T-helper 1 cell (primary cell): ENCODE measurements around the gene COG5.
"Not testable (repeated sequence)": the region's sequence is repeated elsewhere in the genome, so short reads cannot be mapped to it uniquely, and the experiment has no call there.

Source experiments
- DNase-seq, 5 donors: peaks; one replicate each; pipeline ENCODE4 v3.0.0-alpha.2; 2012 to 2020

The COG5 gene

DNA sequence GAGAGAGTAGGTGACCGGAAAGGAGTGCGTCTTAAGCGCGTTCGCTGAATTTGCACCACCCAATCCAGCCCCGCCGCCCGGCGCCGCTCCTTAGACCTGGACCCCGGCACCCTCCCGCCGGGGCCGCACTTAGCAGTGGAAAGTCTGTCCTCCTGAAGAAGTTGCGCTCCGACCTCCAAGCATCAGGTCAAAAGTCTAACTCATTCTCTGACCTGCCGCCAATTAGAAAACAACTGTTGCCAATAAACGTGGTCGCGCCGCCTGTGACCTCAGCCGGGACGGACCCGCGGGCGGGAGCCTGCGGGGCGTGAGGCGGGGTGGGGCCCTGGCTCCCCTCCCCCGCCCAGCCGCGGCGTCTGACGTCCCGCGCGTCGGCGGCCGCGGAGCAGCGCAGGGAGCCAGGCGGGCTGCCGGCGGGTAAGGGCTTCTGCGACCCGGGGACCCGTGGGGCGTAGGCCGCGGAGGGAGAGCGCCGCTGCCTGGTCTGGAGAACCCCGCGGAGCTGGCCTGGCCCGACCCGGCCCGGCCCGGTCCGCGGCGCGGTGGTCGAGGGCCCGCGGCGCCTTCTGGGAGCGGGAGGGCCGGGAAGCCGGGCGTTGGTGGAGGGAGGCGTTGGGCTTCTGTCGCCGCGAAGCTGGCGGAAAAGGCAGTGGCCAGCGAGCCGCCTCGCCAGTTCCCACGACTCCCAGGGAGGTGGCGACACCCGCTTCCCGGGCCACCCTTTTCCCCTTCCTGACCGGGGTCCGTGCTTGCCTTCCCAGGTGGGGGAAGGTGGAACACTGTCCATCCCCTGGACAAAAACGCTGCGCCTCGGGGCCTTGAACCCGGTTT lies 16.4 kb upstream of the COG5 start, which contains the start of gene BCAP29:
Gene BCAP29, plus strand, starts transcription at position 362 of the 831 bp plus-strand sequence. CDS start 527 bp downstream, outside the sequence.
- peak; percentile 41 to 75 (median 47) for DNase-seq

DNA sequence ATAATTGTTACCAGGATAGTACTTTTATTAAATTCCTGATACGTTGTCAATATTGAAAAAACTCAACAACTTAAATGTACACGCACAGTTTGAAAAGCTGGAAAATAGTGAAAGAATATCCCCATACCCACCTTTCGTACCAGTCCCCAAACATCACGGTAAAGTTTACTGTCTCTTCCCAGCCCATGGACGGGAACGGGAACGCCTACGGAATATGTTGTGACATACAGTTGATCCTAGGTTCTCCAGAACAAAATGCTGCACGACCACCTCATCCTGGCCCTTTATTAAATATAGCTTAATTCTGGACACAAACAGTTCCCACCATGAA lies 15.8 kb upstream of the COG5 start:
- DNase-seq: no peak

DNA sequence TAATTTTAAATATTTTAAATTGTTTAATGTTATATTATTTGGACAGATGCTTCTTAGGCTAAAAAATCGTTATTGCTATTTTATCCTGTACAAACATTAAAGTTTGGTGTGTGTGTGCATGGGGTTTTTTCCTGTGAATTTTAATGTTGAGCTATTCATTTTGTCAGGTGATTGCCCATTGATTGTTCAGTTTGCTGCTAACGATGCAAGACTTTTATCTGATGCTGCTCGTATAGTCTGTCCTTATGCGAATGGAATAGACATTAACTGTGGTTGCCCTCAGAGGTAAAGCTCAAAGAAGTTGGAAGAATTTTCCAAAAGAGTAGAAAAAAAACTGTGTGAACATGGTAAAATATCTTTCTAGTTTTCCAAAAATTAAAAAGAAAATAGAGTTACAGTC lies 9.8 kb upstream of the COG5 start:
- no peak for DNase-seq

DNA sequence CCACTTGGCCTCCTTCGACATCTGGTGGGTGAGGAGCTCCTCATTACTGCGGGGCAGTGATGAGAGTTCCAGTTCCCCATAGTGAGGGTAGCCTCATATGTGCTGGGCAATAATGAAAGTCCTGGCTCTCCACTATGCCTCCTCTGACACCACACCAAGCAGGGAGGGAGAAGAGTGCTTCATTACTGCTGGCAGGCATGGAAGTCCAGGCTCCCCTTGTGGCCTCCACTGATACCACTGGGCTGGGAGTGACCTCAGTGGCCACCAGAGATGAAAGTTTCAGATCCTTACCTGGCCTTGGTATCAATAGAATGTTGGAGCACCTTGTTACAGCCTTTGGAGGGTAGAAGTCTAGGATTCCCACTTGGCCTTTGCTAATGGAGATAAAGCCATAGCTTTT lies 6.6 kb upstream of the COG5 start:
- no peak for DNase-seq

DNA sequence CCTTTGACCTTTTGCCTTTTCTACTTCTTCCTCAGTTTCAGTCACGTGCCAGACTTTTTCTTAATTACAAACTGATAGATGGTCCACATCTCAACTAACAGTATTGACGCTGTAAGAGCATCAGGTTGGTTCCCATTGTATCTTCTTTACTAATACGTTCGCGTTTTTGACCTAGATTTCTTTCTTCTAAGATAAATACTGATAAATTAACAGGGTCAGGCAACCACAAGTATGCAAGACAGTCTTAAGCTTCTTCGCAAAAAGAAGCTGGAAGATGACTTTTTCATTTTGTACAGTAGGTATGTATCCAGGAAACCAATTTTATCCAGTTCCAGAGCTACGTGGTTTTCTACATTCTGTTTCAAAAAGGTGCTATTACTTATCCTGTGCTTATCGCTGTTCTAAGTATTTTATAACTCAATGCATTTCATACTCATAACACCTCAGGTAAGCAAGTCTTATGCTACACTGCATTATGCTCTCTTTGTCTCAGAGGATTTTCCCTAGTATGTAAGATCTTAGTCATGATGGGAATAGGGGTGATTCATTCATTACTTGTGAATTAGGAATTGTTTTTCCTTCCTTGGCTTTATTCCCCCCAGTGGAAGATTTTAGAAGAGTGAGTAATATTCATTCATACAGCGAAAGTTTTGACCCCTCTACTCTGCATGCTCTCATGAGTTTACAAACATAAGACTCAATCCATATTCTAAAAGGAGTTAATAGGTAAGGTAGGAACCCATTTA lies 1.0 kb upstream of the COG5 start:
- no peak for DNase-seq

DNA sequence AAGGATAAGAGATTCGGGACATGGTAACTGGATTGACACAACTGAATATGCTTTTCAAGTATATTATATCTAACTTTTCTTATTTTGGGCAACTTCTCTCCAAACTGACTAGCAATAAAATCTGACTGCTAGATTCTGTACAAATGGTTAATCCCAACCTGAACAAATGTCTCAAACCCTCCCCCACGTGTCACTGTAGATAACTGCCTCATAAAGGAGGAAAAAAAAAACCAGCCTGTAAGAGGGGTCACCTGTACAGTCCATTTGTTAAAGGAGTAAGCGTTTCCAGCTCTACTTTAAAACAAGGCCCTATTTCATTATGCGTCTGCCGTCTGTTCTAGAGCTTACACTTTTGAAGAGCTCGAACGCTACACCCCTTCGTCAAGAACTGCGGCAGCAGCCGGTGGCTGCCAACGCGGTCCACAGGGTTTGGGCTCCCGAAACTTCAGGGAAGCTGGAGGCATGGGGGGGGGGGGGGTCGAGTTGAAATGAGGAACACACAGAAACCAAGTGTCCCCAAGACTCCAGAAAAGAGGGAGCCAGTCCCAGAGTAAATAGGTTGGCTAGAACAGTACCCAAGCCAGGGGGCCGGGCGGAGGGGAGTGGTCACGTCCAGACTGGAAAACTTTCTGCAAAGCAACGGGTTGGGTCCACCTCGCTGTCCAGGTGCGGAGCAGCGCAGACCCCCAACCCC lies 492 bp downstream of the COG5 start:
- peak in 1 of 5 donors; percentile 9 for DNase-seq

DNA sequence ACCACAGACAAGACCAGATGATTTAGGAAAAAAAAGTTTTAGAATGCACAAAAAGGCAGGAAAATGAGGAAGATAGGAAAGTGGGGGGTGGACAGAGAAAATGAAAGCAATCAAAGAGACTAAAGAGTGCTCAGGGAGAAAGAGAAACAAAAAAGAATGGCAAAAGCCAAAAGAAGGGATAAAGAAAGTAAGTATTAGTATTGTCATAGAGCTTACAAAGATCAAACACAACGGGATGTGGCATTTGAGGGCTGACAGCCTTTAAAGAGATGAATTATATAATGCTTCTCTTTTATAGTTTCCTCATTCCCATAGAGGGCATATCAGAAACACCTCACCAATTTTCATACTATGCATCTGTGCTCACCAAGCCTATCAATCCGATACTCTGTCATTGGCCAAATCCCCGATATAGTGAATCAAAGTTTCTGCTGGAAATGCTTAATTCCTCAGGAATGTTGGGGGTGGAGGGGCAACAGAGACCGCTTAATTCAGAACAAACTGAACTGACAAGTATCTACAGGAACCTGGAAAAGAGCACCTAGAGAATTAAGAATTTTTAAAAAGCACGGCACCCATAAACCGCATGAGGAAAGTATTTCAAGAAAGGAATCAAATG lies 2.7 kb downstream of the COG5 start:
- peak in 3 of 5 donors; percentile 26 to 61 (median 36) for DNase-seq

DNA sequence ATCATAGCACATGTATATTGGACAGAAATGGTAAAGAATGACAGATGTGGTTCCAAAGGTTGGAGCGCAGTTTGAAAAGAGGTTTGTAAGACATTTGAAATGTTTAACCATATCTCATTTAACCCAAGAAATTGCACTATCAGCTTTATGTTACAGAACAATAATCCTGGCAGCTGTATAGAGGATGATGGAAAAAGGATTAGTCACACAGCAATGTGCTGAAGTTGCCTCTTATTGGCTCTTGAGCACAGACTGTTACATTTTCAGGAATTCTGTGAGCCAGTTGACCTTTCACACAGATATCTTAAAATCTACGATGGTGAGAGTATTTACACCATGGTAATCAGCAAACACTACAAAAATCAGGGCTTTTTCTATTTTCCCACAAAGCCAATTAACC lies 3.9 kb downstream of the COG5 start:
- DNase-seq: no peak

DNA sequence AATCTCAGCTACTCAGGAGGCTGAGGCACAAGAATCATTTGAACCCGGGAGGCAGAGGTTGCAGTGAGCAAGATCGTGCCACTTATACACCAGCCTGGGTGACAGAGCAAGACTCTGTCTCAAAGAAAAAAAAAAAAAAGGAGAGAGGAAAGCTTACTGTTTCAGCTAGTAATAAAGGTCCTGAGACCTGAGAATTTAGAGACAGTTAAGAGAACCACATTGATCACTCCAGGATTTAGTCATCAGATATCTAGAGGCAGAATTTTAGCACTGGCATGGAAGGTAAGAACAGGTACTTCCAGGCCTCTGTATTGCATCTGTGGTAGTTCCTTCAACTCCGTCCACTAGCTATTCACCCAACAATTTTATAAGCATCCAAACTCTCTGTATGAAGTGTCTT lies 7.8 kb downstream of the COG5 start:
- peak in 1 of 5 donors; percentile 32 for DNase-seq

DNA sequence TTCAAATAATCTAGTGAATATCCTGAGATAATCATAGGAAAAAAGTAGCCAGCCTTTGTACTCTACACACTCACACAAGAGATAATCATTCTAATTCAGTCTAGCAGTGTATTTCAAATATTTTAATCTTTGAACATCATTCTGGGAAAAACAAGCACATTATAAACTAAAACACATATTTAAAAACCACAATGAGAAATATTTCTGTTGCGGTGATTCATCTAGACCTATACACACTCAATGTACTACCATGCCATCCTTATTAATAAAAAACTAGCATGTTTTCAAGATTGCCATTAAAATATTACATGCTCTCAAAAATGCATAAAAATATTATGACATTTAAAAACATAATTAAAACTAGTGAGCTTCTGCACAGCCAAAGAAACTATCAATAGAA lies 11.8 kb downstream of the COG5 start:
- DNase-seq: no peak

DNA sequence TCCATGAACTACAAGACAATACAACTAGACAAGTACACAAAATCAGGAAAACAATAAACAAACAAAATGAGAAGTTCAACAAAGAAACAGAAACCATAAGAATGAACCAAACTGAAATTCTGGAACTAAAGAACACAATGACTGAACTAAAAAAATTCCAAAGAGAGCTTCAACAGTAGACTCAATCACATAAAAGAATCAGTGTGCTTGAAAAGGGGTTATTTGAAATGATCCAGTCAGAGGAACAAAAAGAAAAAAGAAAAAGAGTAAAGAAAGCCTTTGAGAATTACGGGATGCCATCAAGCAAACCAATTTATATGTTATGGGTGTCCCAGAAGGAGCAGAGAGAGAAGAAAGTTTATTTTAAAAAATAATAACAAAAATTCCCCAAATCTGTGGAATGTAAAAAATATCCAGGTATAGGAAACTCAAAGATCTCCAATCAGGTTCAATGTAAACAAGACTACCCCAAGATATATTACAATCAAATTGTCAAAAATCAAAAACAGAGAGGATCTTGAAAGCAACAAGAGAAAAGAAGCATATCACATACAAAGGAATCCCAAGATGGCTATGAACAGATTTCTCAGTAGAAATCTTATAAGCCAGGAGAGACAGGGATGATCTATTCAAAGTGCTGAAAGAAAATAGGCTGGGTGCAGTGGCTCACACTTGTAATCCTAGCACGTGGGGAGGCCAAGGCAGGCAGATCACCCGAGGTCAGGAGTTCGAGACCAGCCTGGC lies 18.7 kb downstream of the COG5 start:
- DNase-seq: no peak

DNA sequence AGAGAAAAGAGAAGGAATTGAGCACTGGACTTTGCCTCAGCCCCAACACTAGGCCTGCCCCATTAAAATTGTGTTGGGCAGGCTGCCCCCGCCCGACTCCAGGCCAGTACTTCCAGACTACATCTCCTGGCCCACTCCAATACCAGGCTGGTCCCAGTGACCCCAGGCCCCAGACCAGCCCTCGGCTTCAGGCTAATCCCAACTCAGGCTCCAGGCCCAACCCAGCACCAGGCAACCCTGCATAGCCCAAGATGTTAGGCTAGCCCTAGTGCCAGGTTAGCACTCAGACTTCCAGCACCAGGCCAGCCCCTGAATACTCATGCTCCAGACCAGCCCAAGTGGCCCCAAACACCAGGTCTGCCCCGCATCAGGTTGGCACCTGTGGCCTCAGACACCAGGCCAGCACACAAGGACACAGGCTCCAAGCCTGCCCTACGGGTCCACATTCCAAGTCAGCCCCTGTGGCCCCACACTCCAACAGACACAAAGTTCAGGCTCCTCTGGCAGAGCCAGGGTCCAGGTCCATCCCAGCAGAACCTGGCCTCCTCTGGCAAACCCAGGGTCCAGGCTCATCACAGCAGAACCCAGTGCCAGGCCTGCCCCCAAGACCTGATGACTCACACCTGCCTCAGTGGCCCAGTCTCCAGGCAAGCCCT lies 20.3 kb downstream of the COG5 start:
- no peak for DNase-seq

DNA sequence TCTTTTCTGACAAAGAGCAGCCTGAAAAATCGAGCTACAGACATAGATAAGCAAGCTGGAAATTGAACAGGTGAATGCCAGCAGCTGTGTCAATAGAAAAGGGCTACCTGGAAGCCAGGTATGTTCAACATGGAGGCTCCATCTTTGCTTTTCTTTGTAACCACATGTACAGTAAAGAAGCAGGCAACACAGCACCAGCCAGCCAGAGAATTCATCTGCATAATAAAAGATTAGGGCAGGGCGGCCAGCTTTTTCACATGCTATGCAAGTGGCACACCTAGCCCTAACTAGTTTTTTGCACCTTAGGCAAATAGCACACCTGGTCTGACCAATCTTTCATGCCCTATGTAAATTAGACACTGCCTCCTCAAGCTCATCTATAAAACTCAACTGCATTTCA lies 25.7 kb downstream of the COG5 start:
- no peak for DNase-seq

DNA sequence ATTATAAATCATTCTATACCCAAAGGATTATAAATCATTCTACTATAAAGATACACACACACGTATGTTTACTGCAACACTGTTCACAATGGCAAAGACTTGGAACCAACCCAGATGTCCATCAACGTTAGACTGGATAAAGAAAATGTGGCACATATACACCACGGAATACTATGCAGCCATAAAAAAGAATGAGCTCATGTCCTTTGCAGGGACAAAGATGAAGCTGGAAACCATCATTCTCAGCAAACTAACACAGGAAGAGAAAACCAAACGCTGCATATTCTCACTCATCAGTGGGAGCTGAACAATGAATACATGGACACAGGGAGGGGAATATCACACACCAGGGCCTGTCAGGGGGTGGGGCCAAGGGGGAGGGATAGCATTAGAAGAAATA lies 26.5 kb downstream of the COG5 start:
- DNase-seq: not testable (repeated sequence)

DNA sequence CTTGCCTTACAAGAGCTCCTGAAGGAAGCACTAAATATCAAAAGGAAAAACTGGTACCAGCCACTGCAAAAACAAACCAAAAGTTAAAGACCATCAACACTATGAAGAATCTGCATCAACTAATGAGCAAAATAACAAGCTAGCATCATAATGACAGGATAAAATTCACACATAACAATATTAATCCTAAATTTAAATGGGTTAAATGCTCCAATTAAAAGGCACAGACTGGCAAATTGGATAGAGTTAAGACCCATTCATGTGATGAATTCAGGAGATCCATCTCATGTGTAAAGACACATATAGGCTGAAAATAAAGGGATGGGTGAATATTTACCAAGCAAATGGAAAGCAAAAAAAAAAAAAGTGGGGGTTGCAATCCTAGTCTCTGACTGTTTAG lies 29.6 kb downstream of the COG5 start:
- DNase-seq: no peak

DNA sequence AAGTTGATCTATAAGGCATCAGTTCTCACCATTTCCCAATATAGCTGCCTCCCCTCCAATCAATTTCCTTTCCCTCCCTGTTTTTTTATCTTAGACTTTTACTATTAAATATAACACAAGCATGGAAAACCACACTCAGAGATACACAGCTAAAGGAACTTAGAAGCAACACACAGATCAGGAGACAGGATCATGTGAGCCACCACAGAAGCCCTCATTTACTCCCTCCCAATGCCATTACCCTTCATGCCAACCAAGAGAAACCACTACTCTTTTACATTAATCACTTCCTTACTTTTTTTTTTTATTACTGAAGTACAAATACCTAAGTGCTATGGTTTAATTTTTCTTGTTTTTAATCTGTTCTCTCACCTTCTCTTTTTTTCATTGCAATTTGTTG lies 33.0 kb downstream of the COG5 start:
- no peak for DNase-seq

DNA sequence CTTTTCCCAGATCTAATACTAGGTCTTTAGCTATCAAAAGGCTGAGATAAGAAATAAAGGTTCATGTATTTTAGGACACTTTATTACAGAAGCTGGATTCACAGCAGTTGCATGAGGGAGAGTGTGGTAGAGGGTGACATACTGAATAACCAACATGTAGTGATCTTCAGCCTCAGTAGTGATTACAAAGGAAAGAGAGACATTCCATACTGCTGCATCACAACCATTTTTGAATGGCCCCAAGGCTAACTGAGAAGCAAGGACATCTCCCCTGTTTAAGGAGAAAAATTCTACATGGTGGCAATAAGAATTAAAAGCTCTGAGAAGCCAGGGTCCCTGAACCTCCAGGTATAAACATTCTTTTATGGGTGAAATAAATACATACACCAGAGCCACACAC lies 35.3 kb downstream of the COG5 start:
- DNase-seq: no peak

DNA sequence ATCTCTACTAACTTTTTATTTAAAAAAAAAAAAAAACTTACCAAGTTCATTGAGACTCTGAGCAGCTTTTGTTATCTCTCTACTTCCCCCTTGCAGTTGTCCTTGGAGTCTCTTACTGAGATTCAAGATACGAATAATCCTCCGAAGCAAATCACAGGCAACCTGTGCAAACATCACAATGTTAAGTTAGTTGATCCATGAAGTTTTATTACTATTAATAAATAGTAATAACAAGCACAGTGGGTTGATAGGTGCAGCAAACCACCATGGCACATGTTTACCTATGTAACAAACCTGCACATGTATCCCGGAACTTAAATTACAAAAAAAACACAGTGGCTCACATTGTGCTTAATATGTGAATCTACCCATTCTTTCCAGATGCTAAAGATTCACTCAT lies 36.5 kb downstream of the COG5 start:
- DNase-seq: no peak

DNA sequence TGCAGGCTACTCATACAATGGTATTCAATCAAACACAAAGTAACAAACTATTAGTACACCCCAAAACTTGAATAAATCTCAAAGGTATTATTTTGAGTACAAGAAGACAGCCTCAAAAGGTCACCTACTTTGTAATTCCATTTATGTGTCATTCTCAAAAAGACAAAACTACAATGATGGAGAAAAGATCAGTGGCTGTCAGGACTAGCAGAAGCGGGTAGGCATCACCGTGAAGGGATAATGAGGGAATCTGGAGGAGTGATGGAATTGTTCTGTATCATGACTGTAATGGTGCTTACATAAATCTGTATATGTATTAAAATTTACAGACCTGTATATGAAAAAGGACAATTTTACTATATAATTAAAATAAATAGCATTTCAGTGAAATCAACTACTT lies 37.0 kb downstream of the COG5 start:
- no peak for DNase-seq

DNA sequence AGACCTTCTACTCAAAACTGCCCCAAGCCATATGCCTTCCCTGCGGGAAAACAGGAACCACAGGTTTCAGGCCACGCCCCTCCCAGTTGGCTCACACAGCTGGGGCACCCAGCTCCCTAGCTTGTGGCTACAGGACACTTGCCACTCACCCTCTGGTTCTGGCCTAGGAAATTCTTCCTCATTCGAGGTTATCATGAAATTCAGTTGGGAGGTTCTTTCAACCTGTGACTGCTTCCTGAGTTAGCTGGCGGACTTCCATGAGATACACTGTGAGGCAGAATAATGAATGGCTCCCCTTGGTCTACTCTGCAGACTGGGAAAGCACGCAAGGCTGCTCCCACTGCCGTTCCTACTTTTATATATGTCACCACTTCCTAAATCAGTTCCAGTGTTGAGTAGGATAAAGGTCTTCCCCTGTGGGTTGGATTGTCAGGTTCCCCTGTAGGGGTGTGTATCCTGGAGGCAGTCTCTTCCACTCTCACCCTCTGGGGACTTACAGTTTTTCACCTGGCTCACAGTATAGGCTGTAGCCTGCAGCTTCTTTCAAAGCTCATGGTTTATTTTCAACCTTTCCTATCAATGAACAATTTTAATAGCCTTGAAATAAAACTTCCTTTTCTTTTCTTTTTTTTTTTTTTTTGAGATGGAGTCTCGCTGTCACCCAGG lies 56.9 kb downstream of the COG5 start:
- DNase-seq: no peak

DNA sequence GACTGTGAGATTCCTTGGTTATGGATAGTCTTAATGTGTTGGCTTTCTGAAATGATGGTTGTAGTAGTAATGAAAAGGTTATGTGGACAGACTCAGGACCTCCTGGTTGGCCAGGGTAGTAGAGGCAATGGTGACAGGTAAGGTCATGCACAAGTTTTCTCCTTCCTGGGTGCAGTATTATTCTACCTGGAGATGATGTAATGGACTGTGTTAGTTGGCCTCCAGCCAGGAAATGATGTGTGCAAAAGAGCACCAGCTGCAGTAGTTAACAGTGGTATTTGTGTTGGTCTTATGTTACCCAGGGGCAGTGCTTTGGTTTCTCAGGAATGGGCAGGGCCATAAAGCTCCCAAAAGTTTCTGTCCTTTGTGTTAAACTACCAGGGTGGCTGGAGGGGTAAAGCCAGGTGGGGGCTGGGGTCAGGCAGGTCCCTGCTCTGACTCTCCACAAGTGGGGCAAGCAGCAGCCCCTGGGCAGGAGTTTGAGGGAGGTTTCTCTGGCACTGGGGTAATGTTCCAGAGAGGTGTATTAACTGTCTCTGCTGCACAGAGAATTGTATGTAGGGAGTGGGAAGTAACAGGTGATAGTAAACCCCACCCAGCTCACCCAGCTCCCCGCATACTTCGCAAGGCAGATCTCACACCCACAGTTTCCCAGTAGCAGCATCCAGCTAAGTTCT lies 57.6 kb downstream of the COG5 start:
- DNase-seq: peak in 1 of 5 donors; percentile 48
